Measurements from ENCODE around the gene PHF5A.
A peak's percentile ranks its signal among the peaks of the same experiment; 100 is the strongest.

The PHF5A gene

DNA sequence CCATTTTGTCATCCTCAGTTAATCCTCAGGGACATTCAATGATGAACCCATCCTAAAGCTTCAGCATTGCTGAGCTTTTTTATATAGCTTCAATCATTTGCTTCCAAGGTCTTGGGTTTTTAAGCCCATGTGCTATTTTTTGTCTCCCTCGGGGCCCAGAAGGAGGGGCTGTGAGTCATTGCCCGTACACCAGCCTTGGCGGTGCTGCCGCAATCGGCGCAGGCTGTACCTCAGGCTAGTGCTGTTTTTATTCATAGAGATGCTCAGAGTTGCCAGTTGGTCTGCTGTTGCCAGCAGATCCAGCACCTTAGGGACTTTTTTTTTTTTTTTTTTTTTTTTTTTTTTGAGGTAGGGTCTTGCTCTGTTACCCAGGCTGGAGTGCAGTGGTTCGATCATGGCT lies 35.9 kb upstream of the PHF5A start:
- DNase-seq (ENCODE audit: low spot score), result no peak
- in situ Hi-C loops (cut with MboI; ENCODE audit: low pct_unique_long_range_greater_than_20kb, low sequenced_read_pairs, unreplicated experiment), result no loop called here
- TF ChIP-seq, protein P1, sequence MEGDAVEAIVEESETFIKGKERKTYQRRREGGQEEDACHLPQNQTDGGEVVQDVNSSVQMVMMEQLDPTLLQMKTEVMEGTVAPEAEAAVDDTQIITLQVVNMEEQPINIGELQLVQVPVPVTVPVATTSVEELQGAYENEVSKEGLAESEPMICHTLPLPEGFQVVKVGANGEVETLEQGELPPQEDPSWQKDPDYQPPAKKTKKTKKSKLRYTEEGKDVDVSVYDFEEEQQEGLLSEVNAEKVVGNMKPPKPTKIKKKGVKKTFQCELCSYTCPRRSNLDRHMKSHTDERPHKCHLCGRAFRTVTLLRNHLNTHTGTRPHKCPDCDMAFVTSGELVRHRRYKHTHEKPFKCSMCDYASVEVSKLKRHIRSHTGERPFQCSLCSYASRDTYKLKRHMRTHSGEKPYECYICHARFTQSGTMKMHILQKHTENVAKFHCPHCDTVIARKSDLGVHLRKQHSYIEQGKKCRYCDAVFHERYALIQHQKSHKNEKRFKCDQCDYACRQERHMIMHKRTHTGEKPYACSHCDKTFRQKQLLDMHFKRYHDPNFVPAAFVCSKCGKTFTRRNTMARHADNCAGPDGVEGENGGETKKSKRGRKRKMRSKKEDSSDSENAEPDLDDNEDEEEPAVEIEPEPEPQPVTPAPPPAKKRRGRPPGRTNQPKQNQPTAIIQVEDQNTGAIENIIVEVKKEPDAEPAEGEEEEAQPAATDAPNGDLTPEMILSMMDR (IDR thresholded peaks at IDR 0.05; ENCODE audit: extremely low read depth, insufficient read depth, missing control alignments), result no peak

DNA sequence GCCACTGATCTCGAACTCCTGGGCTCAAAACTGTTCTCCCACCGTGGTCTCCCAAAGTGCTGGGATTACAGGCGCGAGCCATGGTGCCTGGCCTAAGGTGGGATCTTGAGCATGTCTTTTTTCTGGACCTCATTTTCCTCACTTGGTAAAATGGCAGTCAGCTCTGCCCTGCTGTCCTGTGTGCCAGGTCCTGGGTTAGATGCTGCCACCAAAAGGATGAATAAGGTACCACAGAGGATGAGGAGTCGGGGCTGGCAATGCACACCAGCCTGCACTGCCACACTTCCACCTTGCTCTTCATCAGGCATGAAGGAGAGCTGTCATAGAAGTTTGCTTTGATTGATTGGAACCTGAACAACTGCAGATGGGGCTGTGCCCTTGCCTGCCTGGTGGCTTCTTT lies 32.7 kb upstream of the PHF5A start:
- in situ Hi-C loops (cut with MboI; ENCODE audit: low pct_unique_long_range_greater_than_20kb, low sequenced_read_pairs, unreplicated experiment), result no loop called here
- peak; percentile 58 for DNase-seq (ENCODE audit: low spot score)
- TF ChIP-seq, protein P1 (IDR thresholded peaks at IDR 0.05; ENCODE audit: extremely low read depth, insufficient read depth, missing control alignments), result peak; percentile 39

DNA sequence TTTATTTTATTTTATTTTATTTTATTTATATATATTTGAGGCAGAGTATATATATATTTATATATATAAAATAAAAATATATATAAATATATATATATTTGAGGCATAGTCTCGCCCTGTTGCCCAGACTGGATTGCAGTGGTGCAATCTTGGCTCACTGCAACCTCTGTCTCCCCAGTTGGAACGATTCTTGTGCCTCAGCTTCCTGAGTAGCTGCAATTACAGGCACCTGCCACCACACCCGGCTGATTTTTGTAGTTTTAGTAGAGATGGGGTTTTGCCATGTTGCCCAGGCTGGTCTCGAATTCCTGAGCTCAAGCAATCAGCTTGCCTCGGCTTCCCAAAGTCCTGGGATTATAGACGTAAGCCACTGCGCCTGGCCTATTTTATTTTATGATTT lies 31.8 kb upstream of the PHF5A start:
- in situ Hi-C loops (cut with MboI; ENCODE audit: low pct_unique_long_range_greater_than_20kb, low sequenced_read_pairs, unreplicated experiment), result no loop called here
- TF ChIP-seq, protein P1 (IDR thresholded peaks at IDR 0.05; ENCODE audit: extremely low read depth, insufficient read depth, missing control alignments), result no peak
- no peak for DNase-seq (ENCODE audit: low spot score)

DNA sequence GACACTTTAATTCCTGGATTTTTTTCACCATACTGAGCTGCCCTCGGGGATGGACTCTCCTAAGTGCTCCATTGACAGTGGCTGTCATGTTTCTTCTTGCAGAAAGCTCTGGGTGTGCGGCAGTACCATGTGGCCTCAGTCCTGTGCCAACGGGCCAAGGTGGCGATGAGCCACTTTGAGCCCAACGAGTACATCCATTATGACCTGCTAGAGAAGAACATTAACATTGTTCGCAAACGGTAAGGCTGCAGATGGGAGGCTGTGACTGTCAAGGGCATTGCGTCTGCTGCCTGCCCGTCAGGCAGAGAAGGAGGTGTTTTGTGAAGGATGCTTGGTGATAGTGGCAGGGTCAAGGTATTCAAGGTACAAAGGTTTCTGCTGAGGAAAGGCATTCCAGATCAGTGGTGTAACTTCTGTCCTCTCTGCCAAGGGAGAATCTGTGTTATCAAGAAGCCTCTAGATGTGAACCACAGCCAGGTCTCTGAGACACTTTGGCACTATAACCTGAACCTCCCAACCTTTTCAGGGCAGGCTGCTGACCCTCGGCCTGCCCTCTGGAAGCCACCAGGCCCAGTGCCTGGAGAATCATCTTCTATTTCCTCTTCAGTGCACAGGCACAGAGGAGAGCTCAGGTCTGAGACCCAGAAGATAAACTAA lies 31.3 kb upstream of the PHF5A start:
- TF ChIP-seq, protein P1 (IDR thresholded peaks at IDR 0.05; ENCODE audit: extremely low read depth, insufficient read depth, missing control alignments), result no peak
- in situ Hi-C loops (cut with MboI; ENCODE audit: low pct_unique_long_range_greater_than_20kb, low sequenced_read_pairs, unreplicated experiment), result no loop called here
- DNase-seq (ENCODE audit: low spot score), result no peak

DNA sequence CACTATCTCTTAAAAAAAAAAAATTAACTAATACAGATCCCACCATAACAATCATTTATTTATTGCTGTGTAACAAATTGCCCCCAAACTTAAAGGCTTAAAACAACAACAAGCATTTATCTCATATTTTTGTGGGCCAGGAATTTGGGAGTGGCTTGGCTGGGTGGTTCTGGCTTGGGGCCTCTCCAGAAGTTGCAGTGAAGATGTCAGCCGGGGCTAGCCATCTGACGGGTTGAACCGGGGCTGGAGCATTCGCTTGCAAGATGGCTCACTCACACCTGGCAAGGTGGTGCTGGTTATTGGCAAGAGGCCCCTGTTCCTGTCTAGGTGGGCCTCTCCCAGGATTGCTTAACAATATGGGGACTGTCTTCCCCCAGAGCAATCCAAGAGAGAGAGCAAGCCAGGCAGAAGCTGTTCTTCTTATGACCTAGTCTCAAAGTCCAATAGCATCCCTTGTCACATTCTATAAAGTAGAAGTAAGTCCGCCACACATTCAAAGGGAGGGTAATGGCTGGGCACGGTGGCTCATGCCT lies 29.9 kb upstream of the PHF5A start:
- DNase-seq (ENCODE audit: low spot score), result no peak
- TF ChIP-seq, protein P1 (IDR thresholded peaks at IDR 0.05; ENCODE audit: extremely low read depth, insufficient read depth, missing control alignments), result no peak
- in situ Hi-C loops (cut with MboI; ENCODE audit: low pct_unique_long_range_greater_than_20kb, low sequenced_read_pairs, unreplicated experiment), result no loop called here

DNA sequence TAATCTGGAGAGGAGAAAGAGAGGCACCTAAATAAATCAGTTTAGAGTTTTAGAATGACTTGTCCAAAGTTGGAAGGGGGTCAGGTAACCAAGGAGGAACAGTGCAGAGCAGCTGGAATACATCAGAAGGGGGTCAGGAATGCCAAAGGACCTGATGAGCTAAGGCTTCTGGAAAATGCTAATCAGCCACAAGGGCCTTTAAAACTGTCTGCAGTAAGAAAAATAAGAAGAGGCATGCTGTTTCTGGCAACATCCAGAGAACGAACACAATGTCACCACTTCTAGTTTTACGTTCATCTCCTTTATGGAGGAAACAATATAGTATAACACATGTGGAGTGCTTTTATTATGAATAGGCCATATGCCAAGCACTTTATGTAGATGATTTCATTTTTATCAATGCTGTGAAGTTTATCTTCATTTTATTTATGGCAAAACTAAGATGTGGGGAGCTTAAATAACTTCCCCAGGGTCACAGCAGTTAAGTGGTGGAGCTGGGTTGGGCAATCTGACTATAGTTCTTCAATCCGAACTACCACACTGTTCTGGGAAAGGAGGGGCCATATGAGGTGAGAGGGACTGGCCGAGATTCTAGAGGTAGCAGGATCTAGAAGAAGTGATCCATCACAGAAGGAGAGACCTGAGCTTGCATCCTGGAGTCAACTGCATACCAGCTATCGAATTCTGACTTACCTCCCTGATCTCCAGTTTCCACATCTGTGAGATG lies 23.0 kb upstream of the PHF5A start:
- in situ Hi-C loops (cut with MboI; ENCODE audit: low pct_unique_long_range_greater_than_20kb, low sequenced_read_pairs, unreplicated experiment), result no loop called here
- TF ChIP-seq, protein P1 (IDR thresholded peaks at IDR 0.05; ENCODE audit: extremely low read depth, insufficient read depth, missing control alignments), result no peak
- DNase-seq (ENCODE audit: low spot score), result no peak
